ENCODE results near the gene PIH1D1. TPM values are rescaled to one million over a fixed set of nuclear protein-coding genes. Genes with fewer than 3 reads are reported as not detected.
A peak's percentile ranks its signal among the peaks of the same experiment; 100 is the strongest.

The PIH1D1 gene
- total RNA-seq, 1 experiment from 2014 or later, result 153 TPM

GRCh38 chr19:49481020-49481683 lies 29.5 kb upstream of the PIH1D1 start:
- CTCF ChIA-PET, result interaction anchor here (0.6 to 1.3 kb wide), 8 partner anchors 9 to 256 kb away, joined by 3 to 6 read pairs (median 4); partner anchors contain the start of gene RPS11
- no peaks in the 10 kb centered on the region for H3K9me3 Mint-ChIP-seq
- TF ChIP-seq ARID4B (CRISPR knock-in tag; IDR thresholded peaks at IDR 0.05; ENCODE audit: borderline replicate concordance) (no peak), CTCF (IDR thresholded peaks at IDR 0.05) (no peak), USF2 (CRISPR knock-in tag; IDR thresholded peaks at IDR 0.05) (no peak), SOX15 (CRISPR knock-in tag; IDR thresholded peaks at IDR 0.05) (no peak), EMX1 (CRISPR knock-in tag; IDR thresholded peaks at IDR 0.05) (no peak), ZNF121 (CRISPR knock-in tag; IDR thresholded peaks at IDR 0.05) (peak; percentile 69; the same call in 1 of the 2 replicates), ZBTB43 (CRISPR knock-in tag; IDR thresholded peaks at IDR 0.05) (no peak)
- no peaks in the 10 kb centered on the region for H3K27me3 Mint-ChIP-seq (ENCODE audit: low read depth)
- no peak for ATAC-seq
- peaks cover 4% of the 10 kb centered on the region for H3K4me1 Mint-ChIP-seq
- H3K27ac Mint-ChIP-seq, result no peak overlapping the region
- H3K4me3 Mint-ChIP-seq, result no peak overlapping the region
- POLR2A ChIA-PET, result no interaction called here
- no peaks in the 10 kb centered on the region for H3K36me3 Mint-ChIP-seq
- DNase-seq (ENCODE audit: low spot score), result no peak

GRCh38 chr19:49479975-49480628 lies 28.5 kb upstream of the PIH1D1 start:
- ChIA-PET POLR2A (no interaction called here), CTCF (interaction anchor here (0.6 to 1.8 kb wide), 2 partner anchors 66 to 254 kb away, joined by 4 to 15 read pairs; no protein-coding TSS in a partner anchor)
- Mint-ChIP-seq H3K27ac (no peak overlapping the region), H3K4me3 (0 out of 2 replicates have a peak overlapping the region, but pooled peaks have one; percentile 16), H3K4me1 (peaks cover 10% of the 10 kb centered on the region), H3K9me3 (no peaks in the 10 kb centered on the region), H3K27me3 (ENCODE audit: low read depth) (peaks cover 10% of the 10 kb centered on the region), H3K36me3 (no peaks in the 10 kb centered on the region)
- ATAC-seq, result no peak
- DNase-seq (ENCODE audit: low spot score), result no peak
- TF ChIP-seq ZNF532 (CRISPR knock-in tag; IDR thresholded peaks at IDR 0.05; ENCODE audit: borderline replicate concordance) (no peak), ZNF219 (CRISPR knock-in tag; IDR thresholded peaks at IDR 0.05; ENCODE audit: borderline replicate concordance) (no peak), ZNF232 (CRISPR knock-in tag; IDR thresholded peaks at IDR 0.05) (no peak), ZNF263 (CRISPR knock-in tag; IDR thresholded peaks at IDR 0.05; ENCODE audit: low read depth) (no peak), FOXJ3 (CRISPR knock-in tag; IDR thresholded peaks at IDR 0.05; ENCODE audit: borderline replicate concordance) (no peak), KAT7 (CRISPR knock-in tag; IDR thresholded peaks at IDR 0.05; ENCODE audit: borderline replicate concordance) (no peak), NFE2L1 (CRISPR knock-in tag; IDR thresholded peaks at IDR 0.05) (no peak), ZBTB21 (CRISPR knock-in tag; IDR thresholded peaks at IDR 0.05; ENCODE audit: borderline replicate concordance) (no peak), RORB (CRISPR knock-in tag; IDR thresholded peaks at IDR 0.05) (no peak), ZSCAN18 (CRISPR knock-in tag; IDR thresholded peaks at IDR 0.05) (no peak), HMGA2 (CRISPR knock-in tag; IDR thresholded peaks at IDR 0.05) (no peak), NR1H2 (CRISPR knock-in tag; IDR thresholded peaks at IDR 0.05) (no peak), TEAD4 (CRISPR knock-in tag; IDR thresholded peaks at IDR 0.05) (no peak)
